Neural progenitor cell (in vitro differentiated cells): ENCODE data around the gene CDRT4.

Experiments
- CTCF ChIP-seq: fragments of 200-600 bp; sonication (generic); IDR thresholded peaks from 2 replicates; pipeline ENCODE4 v1.5.1; 2017; ENCODE audit warnings: antibody characterized with exemption, mild to moderate bottlenecking
- EZH2 ChIP-seq: fragments of 200-600 bp; sonication (generic); IDR thresholded peaks from 2 replicates; pipeline ENCODE4 v1.6.1; 2017; ENCODE audit warnings: antibody characterized with exemption, mild to moderate bottlenecking, moderate library complexity
- EZH2phosphoT487 ChIP-seq: fragments of 200-600 bp; sonication (generic); IDR thresholded peaks from 2 replicates; pipeline ENCODE4 v1.6.1; 2017; ENCODE audit warnings: antibody characterized with exemption

- TF ChIP-seq CTCF (no peak), EZH2phosphoT487 (no peak), EZH2 (no peak)
Observed at GRCh38 chr17:15431196-15431595, 36.2 kb downstream of the CDRT4 start.
